Activated T-helper 1 cell treated with anti-CD3 and anti-CD28 coated beads, Interleukin-2, amount 50 U/mL, for 16 hours (primary cell): ENCODE data around the gene TXNRD2.

Experiments
- DNase-seq, 2 donors: peaks; one replicate each; pipeline ENCODE4 v3.0.0-alpha.2; 2020; ENCODE audit warnings: low read depth in 1 of 2, low spot score in 1 of 2

Gene TXNRD2

GRCh38 chr22:19905347-19906276 is 36.0 kb downstream of the TXNRD2 start:
- no peak for DNase-seq

GRCh38 chr22:19904935-19905334 is 36.7 kb downstream of the TXNRD2 start:
- no peak for DNase-seq

DNA sequence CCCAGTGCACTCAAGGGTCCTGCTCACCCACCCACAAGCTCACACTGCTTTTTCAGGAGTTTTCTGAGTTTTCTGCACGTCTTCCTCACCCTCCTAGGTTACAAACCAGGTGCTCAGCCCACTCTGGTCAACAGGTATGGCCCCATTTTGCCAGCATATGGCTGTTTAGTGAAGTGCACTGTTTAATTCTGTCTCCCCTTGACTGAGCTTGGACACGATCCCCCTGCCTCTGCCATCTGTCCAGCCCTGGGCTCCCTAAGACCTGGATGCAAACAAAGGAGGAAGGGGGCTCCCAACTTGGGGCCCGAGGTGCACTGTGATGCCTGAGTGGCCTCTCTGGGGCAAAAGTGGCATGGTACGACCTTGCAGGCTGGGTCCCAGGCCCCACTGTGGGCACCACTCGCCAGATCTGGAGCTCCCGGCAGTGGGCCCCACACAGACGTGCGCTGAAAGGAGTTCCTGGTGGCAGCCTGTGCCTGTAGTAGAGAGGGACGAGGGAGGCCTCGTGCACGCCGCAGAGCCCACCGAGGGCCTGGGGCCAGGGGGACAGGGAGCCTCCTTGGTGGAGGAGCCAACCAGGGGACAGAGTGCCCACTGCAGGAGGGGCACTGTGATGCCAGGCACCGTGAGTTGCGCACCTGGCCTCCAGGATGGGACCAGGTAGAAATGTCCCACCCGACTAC is 37.3 kb downstream of the TXNRD2 start:
- no peak for DNase-seq

DNA sequence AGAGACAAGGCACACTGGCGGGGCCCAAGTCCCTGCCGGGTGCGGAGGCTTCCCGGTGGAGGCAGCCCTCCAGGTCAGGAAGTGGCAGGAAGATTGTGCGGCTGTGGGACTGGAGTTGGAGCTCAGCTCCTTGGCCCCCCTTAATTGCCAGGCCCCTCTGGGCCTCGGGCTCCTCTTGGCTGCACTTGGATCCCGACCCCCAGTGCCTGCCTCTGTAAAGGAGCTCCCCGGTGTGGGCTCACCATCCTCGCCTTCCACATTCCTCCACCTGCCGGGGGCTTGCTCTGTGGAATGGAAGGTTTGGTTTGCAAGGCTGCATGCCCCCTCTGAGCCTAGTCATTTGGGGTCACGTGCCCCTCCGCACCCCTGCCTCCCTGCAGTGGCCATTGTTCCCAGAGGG is 38.1 kb downstream of the TXNRD2 start:
- no peak for DNase-seq

DNA sequence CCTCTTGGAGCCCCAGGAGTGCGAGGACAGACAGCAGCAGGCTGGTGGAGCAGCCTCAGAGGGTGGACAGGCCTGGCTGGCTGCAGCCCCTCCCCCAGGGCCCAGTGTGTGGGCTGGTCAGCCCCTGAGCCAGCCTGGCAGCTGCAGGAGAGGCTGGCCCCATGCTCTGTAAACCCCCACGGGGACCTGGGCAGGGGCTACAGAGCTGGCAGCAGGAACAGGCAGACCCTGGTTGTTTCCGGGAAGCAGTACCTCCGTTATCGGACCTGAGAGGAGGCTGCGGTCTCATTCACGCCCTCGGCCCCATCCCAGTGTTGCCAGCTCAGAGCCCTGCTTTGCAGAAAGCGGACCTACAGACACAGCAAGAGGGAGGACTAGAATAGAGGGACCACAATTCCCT is 38.6 kb downstream of the TXNRD2 start:
- DNase-seq, result no peak

GRCh38 chr22:19902245-19902715 is 39.3 kb downstream of the TXNRD2 start:
- DNase-seq, result no peak

DNA sequence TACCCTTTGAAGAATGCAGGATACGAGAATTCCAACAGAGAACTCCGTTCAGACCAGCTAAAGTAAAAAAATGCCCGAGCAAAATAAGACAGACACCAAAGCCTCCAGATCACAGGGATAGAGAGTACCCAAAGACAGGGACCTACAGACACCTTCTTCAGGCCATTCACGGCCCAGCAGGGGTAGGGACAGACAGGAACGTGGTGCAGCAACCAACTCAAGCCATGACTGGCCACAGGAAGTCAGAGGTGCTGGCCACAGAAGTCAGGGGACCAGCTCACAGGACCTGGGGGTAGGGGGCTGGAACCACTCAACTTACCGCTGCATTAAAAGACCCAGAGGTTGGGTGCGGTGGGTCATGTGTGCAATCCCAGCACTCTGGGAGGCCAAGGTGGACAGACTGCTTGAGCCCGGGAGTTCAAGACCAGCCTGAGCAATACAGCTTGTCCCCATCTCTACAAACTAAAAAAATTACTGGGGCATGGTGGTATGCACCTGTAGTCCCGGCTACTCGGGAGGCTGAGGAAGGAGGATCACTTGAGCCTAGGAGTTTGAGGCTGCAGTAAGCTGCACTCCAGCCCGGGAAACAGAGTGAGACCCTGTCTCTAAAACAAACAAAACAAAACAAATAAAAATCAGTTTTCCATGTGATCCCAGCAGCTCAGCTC is 39.9 kb downstream of the TXNRD2 start:
- DNase-seq, result no peak

GRCh38 chr22:19900707-19901436 is 40.7 kb downstream of the TXNRD2 start:
- DNase-seq, result no peak

DNA sequence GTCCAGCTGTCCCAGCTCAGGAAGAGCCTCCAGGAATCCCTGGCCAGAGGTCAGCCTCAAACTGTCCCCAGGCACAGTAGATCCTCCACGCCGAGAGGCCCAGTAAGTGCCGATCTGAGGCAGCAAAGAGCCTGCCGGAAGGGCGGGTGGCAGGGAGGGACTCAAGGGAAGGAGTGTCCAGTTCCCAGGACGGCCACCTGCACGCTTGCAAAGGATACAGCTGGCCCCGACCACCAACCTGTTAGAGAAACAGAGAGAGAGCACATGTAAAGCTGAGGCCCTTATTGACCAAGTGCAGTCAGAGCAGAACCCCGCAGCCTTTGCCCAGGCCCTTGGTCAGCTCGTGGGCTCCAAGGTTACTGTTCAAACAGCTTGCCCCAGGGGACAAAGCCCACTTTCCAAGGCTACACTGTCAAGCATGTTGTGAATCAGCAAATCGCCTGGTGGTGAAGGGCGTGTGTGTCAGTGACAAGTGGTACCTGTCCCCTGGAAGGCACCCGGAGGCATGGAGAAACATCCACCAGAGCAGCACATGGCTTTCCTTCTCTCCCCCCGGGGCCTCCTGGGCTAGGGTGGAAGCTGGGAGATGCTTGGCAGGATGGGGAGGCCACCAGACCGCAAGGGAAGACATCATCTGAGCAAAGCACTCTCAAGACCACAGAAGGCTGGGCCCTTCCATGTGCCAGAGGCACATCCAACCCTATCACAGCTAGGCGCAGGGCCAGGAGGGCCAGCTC is 42.6 kb downstream of the TXNRD2 start:
- no peak for DNase-seq

DNA sequence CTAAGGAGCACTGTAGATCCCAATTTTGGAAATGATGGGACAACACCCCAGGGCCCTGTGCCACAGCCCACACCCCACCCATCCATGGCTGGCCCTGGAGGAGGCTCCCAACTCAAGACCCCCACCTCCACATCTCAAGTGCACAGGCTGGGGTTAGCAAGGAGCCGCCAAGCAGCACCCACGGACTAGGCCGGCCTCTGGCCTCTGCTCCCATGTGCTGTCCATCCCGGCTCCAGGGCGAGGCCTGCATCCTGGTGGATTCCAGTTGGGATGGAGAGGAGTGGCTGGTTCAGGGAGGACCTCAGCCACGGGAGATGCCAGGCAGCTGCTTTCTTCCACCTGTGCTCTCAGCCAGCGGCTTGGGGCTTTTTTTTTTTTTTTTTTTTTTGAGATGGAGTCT is 43.5 kb downstream of the TXNRD2 start:
- DNase-seq, result no peak

DNA sequence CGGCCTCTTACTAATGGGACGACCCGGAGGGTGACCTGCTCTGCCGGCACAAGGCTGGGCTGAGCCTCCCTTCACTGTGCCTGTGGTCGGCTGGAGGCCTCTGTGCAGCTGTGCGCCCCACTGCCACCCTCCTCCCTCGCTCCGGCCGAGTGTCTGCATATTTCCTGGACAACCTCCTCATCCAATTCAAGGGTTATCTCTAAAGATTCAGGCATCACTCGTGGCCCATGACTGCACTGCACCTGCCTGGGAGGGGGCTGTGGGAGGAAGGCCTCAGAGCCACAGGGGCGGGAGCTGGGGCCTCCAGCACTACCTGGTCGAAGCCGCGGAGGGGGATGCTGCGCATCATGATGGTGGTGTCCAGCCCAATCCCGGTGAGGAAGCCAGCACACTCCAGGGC is 43.9 kb downstream of the TXNRD2 start:
- no peak for DNase-seq

DNA sequence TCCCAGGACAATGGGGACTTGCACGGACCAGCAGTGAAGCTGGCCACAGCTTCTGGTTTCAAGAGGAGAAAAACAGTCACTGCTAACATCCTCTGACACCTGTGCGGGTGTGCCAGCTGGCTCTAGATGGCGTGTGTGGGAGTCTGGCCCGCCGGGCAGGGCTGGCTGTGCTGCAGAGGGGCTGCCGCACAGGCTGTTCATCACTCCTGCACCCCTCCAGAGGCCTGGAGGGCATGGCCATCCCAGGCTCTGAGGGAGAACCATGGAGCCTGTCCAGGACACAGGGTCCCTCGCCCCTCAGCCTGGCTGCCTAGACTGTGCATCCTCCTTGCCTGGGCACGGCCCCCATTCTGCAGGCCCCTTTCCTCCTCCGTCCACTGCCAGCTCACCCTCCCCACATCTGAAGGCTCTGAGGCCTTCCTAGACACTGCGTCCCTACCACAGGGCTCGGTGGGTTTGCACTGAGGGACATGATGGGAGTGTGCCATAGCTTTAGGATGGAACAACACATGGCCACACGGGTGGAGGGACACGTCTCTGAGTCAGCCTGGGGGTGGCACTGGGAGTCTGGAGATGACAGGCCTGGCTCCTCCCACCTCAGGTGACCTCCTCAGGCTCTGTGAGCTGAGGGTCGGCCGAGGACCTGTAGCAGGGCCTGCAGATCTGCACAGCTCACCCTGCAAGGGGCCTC is 44.8 kb downstream of the TXNRD2 start:
- DNase-seq, result no peak

DNA sequence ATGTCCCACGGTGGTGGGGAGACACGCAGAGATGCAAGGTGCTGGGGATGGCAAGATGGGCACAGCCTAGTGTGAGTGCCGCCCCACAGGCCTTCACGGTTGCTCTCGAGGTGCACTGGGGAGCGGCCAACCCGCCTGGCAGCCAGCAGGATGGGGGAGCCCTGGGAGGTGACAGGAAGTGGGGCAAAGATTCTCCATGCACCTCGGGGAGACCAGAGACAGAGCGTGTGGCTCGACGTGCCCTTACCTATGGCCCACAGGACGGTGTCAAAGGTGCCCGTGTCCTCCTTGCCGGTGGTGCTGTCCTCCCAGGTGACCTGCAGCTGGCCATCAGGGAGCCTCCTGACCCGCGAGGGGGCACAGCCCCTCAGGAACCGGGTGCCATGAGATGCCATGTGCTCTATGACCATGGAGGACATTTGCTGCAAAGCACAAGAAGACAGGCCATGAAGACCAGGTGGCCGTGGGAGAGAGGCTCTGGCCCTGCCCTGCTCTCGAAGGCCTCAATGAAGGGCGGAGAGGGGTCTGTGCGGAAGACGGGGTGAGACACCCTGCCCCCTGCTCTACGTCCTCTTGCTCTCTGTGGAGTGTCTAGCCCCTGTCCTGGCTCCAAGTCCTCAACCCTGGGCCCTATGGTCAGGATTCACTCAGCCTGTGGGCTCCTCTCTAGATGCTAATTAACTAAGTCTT is 46.3 kb downstream of the TXNRD2 start:
- DNase-seq, result no peak

- DNase-seq, result no peak
Measured at GRCh38 chr22:19893363-19893762, 48.3 kb downstream of the TXNRD2 start.

DNA sequence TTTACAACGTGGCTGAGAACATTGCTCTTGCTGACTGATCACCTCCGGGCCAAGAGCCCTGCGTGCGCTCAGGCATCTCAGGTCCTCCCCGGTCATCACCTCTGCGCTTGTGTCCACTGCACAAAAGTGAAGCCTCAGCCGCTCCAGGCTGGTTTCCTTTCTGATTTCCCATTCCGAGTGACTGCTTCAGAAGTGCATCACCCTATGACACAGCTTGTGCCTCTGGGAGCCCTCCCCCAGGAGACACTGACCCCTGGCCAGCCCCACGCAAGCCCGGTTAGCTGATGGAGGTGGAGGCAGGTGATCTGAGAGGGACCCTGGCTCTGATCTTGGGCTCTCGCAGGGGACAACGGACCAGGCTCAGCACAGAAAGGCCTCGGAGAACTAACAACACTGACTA is 48.7 kb downstream of the TXNRD2 start:
- DNase-seq, result no peak

- peak; percentile 31 to 36 for DNase-seq
Measured at GRCh38 chr22:19892257-19892879, 49.2 kb downstream of the TXNRD2 start.

DNA sequence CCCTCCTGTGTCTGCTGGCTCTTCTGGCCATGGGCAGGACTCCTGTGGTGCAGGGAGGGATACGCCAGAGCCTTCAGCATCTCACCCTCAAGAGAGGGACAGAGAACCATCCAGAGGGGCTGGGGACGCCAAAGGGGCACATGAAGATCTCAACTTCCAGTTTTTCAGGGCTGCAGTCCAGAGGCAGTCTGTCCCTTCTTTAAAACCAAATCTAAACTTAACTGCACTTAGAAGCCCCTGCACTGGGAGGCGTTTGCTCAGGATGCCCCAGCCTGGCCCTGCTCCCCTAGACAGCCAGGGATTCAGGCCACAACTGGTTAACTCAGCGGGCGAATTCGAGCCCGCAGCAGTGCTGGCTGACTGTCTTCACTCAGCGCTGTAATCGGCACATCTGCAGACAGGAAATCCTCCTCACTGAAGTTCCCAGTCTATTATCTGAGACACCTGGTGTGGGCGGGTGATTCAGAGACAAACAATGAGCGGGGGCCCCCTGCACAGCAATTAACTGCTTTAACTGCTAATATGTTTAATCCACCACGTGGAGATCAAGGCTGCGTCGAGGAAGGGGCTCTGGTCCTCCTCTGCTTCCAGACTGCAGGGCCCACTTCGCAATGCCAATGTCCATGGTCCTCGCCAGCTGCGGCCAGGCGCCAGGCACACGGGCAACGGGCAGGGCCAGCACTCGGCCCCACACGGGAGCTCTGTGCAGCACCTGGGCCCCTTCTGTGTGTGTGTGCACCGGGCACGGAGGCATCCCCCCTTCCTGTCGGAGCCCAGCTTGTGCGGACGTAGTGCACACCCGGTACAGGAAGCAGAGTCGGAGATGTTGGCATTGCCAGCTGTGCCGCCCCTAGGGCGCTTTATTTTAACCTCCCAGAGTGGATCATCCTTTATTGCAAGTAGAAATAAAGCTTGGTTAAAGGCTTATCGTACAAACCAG is 50.0 kb downstream of the TXNRD2 start:
- DNase-seq, result peak; percentile 59 to 70
